Measurements from ENCODE around the gene CDYL2. TPM values are rescaled to one million over a fixed set of nuclear protein-coding genes. Genes with fewer than 3 reads are reported as not detected.

The CDYL2 gene
- total RNA-seq, 4 donors from 2014 or later, result 0.80 to 2.8 (median 1.8) TPM

GRCh38 chr16:80682421-80683070, 121.9 kb downstream of the CDYL2 start:
- intact Hi-C loops (cut with DNase I; ENCODE audit: low total_unique reads) (no loop called here), in situ Hi-C loops (cut with MboI; ENCODE audit: low sequenced_read_pairs in 4 of 4) (no loop called here)
- no peaks in the 10 kb centered on the region for H3K36me3 ChIP-seq
- ATAC-seq, result no peak
- no peak overlapping the region for H3K27ac ChIP-seq
- no peak overlapping the region for H3K4me3 ChIP-seq
- no peak for DNase-seq
- no peaks in the 10 kb centered on the region for H3K27me3 ChIP-seq
- H3K9me3 ChIP-seq, result no peaks in the 10 kb centered on the region
- no peaks in the 10 kb centered on the region for H3K4me1 ChIP-seq
- TF ChIP-seq CTCF (IDR thresholded peaks at IDR 0.05 in 4 of 5, conservative IDR thresholded peaks at IDR 0.05 in 1 of 5), result no peak
- no peak for TF ChIP-seq POLR2A (IDR thresholded peaks at IDR 0.05)

GRCh38 chr16:80681436-80681835, 123.0 kb downstream of the CDYL2 start:
- intact Hi-C loops (cut with DNase I; ENCODE audit: low total_unique reads), result no loop called here
- no peaks in the 10 kb centered on the region for H3K36me3 ChIP-seq
- ATAC-seq (no peak), DNase-seq (no peak)
- no peak overlapping the region for H3K27ac ChIP-seq
- no peaks in the 10 kb centered on the region for H3K4me1 ChIP-seq
- in situ Hi-C loops (cut with MboI; ENCODE audit: low sequenced_read_pairs in 4 of 4), result no loop called here
- TF ChIP-seq CTCF (IDR thresholded peaks at IDR 0.05 in 4 of 5, conservative IDR thresholded peaks at IDR 0.05 in 1 of 5), result no peak
- TF ChIP-seq POLR2A (IDR thresholded peaks at IDR 0.05), result no peak
- no peak overlapping the region for H3K4me3 ChIP-seq
- no peaks in the 10 kb centered on the region for H3K9me3 ChIP-seq
- H3K27me3 ChIP-seq, result no peaks in the 10 kb centered on the region

GRCh38 chr16:80680839-80681238, 123.6 kb downstream of the CDYL2 start:
- ATAC-seq (no peak), DNase-seq (no peak)
- in situ Hi-C loops (cut with MboI; ENCODE audit: low sequenced_read_pairs in 4 of 4), result no loop called here
- intact Hi-C loops (cut with DNase I; ENCODE audit: low total_unique reads), result no loop called here
- Histone ChIP-seq H3K36me3 (no peaks in the 10 kb centered on the region), H3K9me3 (no peaks in the 10 kb centered on the region), H3K4me3 (no peak overlapping the region), H3K27ac (no peak overlapping the region), H3K27me3 (no peaks in the 10 kb centered on the region), H3K4me1 (no peaks in the 10 kb centered on the region)
- TF ChIP-seq POLR2A (IDR thresholded peaks at IDR 0.05) (no peak), CTCF (IDR thresholded peaks at IDR 0.05 in 4 of 5, conservative IDR thresholded peaks at IDR 0.05 in 1 of 5) (no peak)

GRCh38 chr16:80680046-80680445, 124.4 kb downstream of the CDYL2 start:
- Histone ChIP-seq H3K4me3 (no peak overlapping the region), H3K27me3 (no peaks in the 10 kb centered on the region), H3K9me3 (no peaks in the 10 kb centered on the region), H3K4me1 (no peaks in the 10 kb centered on the region), H3K27ac (no peak overlapping the region), H3K36me3 (no peaks in the 10 kb centered on the region)
- no peak for TF ChIP-seq CTCF (IDR thresholded peaks at IDR 0.05 in 4 of 5, conservative IDR thresholded peaks at IDR 0.05 in 1 of 5)
- TF ChIP-seq POLR2A (IDR thresholded peaks at IDR 0.05), result no peak
- intact Hi-C loops (cut with DNase I; ENCODE audit: low total_unique reads) (no loop called here), in situ Hi-C loops (cut with MboI; ENCODE audit: low sequenced_read_pairs in 4 of 4) (no loop called here)
- ATAC-seq, result no peak
- no peak for DNase-seq

GRCh38 chr16:80674884-80675283, 129.5 kb downstream of the CDYL2 start:
- Histone ChIP-seq H3K4me3 (no peak overlapping the region), H3K4me1 (no peaks in the 10 kb centered on the region), H3K27me3 (no peaks in the 10 kb centered on the region), H3K27ac (no peak overlapping the region), H3K36me3 (no peaks in the 10 kb centered on the region), H3K9me3 (no peaks in the 10 kb centered on the region)
- in situ Hi-C loops (cut with MboI; ENCODE audit: low sequenced_read_pairs in 4 of 4), result loop anchor here in 1 of 4 donors (25.0 kb wide), 1 partner anchor 87 kb away; no protein-coding TSS in a partner anchor
- ATAC-seq (no peak), DNase-seq (no peak)
- TF ChIP-seq CTCF (IDR thresholded peaks at IDR 0.05 in 4 of 5, conservative IDR thresholded peaks at IDR 0.05 in 1 of 5), result no peak
- TF ChIP-seq POLR2A (IDR thresholded peaks at IDR 0.05), result no peak
- intact Hi-C loops (cut with DNase I; ENCODE audit: low total_unique reads), result no loop called here
